Epidermal melanocyte (primary cell): ENCODE measurements around the gene CTNNBIP1.

Experiments
- DNase-seq: peaks from one replicate; pipeline ENCODE4 v3.0.0; 2011; ENCODE audit warnings: low spot score; ENCODE audit not compliant: insufficient read length

Gene CTNNBIP1

GRCh38 chr1:9858293-9859035 is 51.6 kb downstream of the CTNNBIP1 start:
- no peak for DNase-seq

GRCh38 chr1:9855186-9855585 is 54.9 kb downstream of the CTNNBIP1 start:
- DNase-seq = no peak

- no peak for DNase-seq
These were observed 56.8 kb downstream of the CTNNBIP1 start for GRCh38 chr1:9853249-9853595.

GRCh38 chr1:9852410-9853248 is 57.4 kb downstream of the CTNNBIP1 start:
- peak; percentile 40 for DNase-seq

GRCh38 chr1:9852004-9852403 is 58.1 kb downstream of the CTNNBIP1 start:
- DNase-seq = no peak

GRCh38 chr1:9850442-9851162 is 59.5 kb downstream of the CTNNBIP1 start:
- DNase-seq = no peak

- DNase-seq = no peak
These were observed 60.2 kb downstream of the CTNNBIP1 start for GRCh38 chr1:9849691-9850441.

GRCh38 chr1:9848022-9848421 is 62.0 kb downstream of the CTNNBIP1 start:
- DNase-seq = no peak

- DNase-seq = no peak
These were observed 62.8 kb downstream of the CTNNBIP1 start for GRCh38 chr1:9847269-9847668.

GRCh38 chr1:9846611-9847171 is 63.4 kb downstream of the CTNNBIP1 start:
- DNase-seq = no peak

- no peak for DNase-seq
These were observed 64.2 kb downstream of the CTNNBIP1 start for GRCh38 chr1:9845914-9846313.

GRCh38 chr1:9844756-9845155 is 65.3 kb downstream of the CTNNBIP1 start:
- no peak for DNase-seq

GRCh38 chr1:9844106-9844505 is 66.0 kb downstream of the CTNNBIP1 start:
- no peak for DNase-seq

- DNase-seq = no peak
These were observed 66.5 kb downstream of the CTNNBIP1 start for GRCh38 chr1:9843576-9843945.

- DNase-seq = no peak
These were observed 67.1 kb downstream of the CTNNBIP1 start for GRCh38 chr1:9842781-9843575.

GRCh38 chr1:9842073-9842711 is 67.9 kb downstream of the CTNNBIP1 start:
- DNase-seq = no peak

- no peak for DNase-seq
These were observed 68.6 kb downstream of the CTNNBIP1 start for GRCh38 chr1:9841460-9841859.

GRCh38 chr1:9840176-9840575 is 69.9 kb downstream of the CTNNBIP1 start:
- DNase-seq = no peak

GRCh38 chr1:9838946-9839345 is 71.1 kb downstream of the CTNNBIP1 start:
- no peak for DNase-seq

GRCh38 chr1:9836632-9836960 is 73.5 kb downstream of the CTNNBIP1 start:
- DNase-seq = no peak
